Esophagus muscularis mucosa (tissue), 4 donors: ENCODE data around the gene DLK1.

ENCODE experiments used
- CTCF ChIP-seq, 3 experiments: fragments of 200-600 bp in 2 of 3; fragments of 450-650 bp in 1 of 3; sonication (generic) in 2 of 3; IDR thresholded peaks; one replicate each; pipeline ENCODE4 v1.5.1; 2017 to 2019; ENCODE audit warnings: antibody characterized with exemption in 3 of 3, mild to moderate bottlenecking in 2 of 3, moderate library complexity in 1 of 3
- EP300 ChIP-seq: sonication (generic); formaldehyde crosslinking; IDR thresholded peaks from one replicate; pipeline ENCODE4 v1.6.1; 2017; ENCODE audit warnings: antibody characterized with exemption
- POLR2A ChIP-seq: fragments of 450-650 bp; IDR thresholded peaks from one replicate; pipeline ENCODE4 v1.6.1; 2017; ENCODE audit warnings: antibody characterized with exemption, moderate library complexity, mild to moderate bottlenecking, low read depth
- POLR2AphosphoS5 ChIP-seq, 2 donors: sonication (generic); formaldehyde crosslinking; IDR thresholded peaks; one replicate each; pipeline ENCODE4 v1.6.1; 2017; ENCODE audit warnings: antibody characterized with exemption in 2 of 2

- no peak for TF ChIP-seq CTCF (IDR thresholded peaks at IDR 0.05)
- no peak for TF ChIP-seq POLR2A
- no peak for TF ChIP-seq EP300
- no peak for TF ChIP-seq POLR2AphosphoS5 (IDR thresholded peaks at IDR 0.05)
These were observed 53.6 kb downstream of the DLK1 start for GRCh38 chr14:100780246-100780645.
